Liver (tissue), 9 donors: ENCODE measurements around the gene SERPIND1. TPM values are rescaled to one million over a fixed set of nuclear protein-coding genes. Genes with fewer than 3 reads are reported as not detected.
"Not testable (repeated sequence)": the region's sequence is repeated elsewhere in the genome, so short reads cannot be mapped to it uniquely, and the experiment has no call there.

ENCODE experiments used
- DNase-seq: peaks from one replicate; pipeline ENCODE4 v3.0.0-alpha.2; 2017; ENCODE audit warnings: low spot score
- H3K27ac ChIP-seq, 2 donors: one replicate each; pipeline ENCODE4 v1.7.0; 2013; ENCODE audit warnings: inconsistent platforms in 2 of 2, low read length in 2 of 2, control low read depth in 1 of 2, low read depth in 1 of 2, mild to moderate bottlenecking in 1 of 2
- H3K27me3 ChIP-seq, 4 donors: one replicate each; pipeline versions ENCODE4 v1.6.1 to v1.7.0; 2013; ENCODE audit warnings: low read length in 3 of 4, inconsistent platforms in 1 of 4, mild to moderate bottlenecking in 1 of 4, moderate library complexity in 1 of 4; ENCODE audit not compliant: control insufficient read depth in 4 of 4, insufficient read depth in 4 of 4
- H3K36me3 ChIP-seq, 4 donors: one replicate each; pipeline versions ENCODE4 v1.6.1 to v1.7.0; 2013; ENCODE audit warnings: low read length in 3 of 4, mild to moderate bottlenecking in 3 of 4, low read depth in 1 of 4, moderate library complexity in 1 of 4; ENCODE audit not compliant: control insufficient read depth in 4 of 4, insufficient read depth in 3 of 4
- H3K4me1 ChIP-seq, 4 donors: one replicate each; pipeline versions ENCODE4 v1.6.1 to v1.7.0; 2013; ENCODE audit warnings: low read length in 3 of 4, mild to moderate bottlenecking in 3 of 4, moderate library complexity in 1 of 4; ENCODE audit not compliant: control insufficient read depth in 4 of 4, insufficient read depth in 4 of 4
- H3K4me3 ChIP-seq, 3 donors: one replicate each; pipeline versions ENCODE4 v1.6.1 to v1.7.0; 2013; ENCODE audit warnings: low read length in 3 of 3, control low read depth in 1 of 3, low read depth in 1 of 3, mild to moderate bottlenecking in 1 of 3
- H3K9ac ChIP-seq, 2 donors: one replicate each; pipeline ENCODE4 v1.7.0; 2013; ENCODE audit warnings: low read length in 2 of 2, mild to moderate bottlenecking in 2 of 2, moderate library complexity in 2 of 2, control low read depth in 1 of 2, low read depth in 1 of 2
- H3K9me3 ChIP-seq, 4 donors: one replicate each; pipeline versions ENCODE4 v1.6.1 to v1.7.0; 2013; ENCODE audit warnings: low read length in 3 of 4; ENCODE audit not compliant: control insufficient read depth in 4 of 4
- FOXA2 ChIP-seq: IDR thresholded peaks from 2 replicates; pipeline ENCODE4 v1.6.1; 2016; ENCODE audit warnings: antibody characterized with exemption
- GABPA ChIP-seq, 2 donors: IDR thresholded peaks in 1 of 2; conservative IDR thresholded peaks in 1 of 2; 2 replicates each; pipeline ENCODE4 v1.6.1; 2016; ENCODE audit warnings: antibody characterized with exemption in 2 of 2, mild to moderate bottlenecking in 1 of 2, moderate library complexity in 1 of 2
- HNF4A ChIP-seq, 2 donors: conservative IDR thresholded peaks; 2 replicates each; pipeline ENCODE4 v1.6.1; 2016; ENCODE audit warnings: antibody characterized with exemption in 2 of 2, mild to moderate bottlenecking in 2 of 2
- HNF4G ChIP-seq: IDR thresholded peaks from 2 replicates; pipeline ENCODE4 v1.6.1; 2016; ENCODE audit warnings: antibody characterized with exemption
- JUND ChIP-seq, 2 donors: IDR thresholded peaks; 2 replicates each; pipeline ENCODE4 v1.6.1; 2016; ENCODE audit warnings: antibody characterized with exemption in 2 of 2
- RAD21 ChIP-seq, 2 donors: IDR thresholded peaks; 2 replicates each; pipeline ENCODE4 v1.6.1; 2016; ENCODE audit warnings: antibody characterized with exemption in 2 of 2, mild to moderate bottlenecking in 2 of 2
- RXRA ChIP-seq, 2 donors: IDR thresholded peaks; 2 replicates each; pipeline ENCODE4 v1.6.1; 2017 to 2018; ENCODE audit warnings: antibody characterized with exemption in 2 of 2, mild to moderate bottlenecking in 1 of 2
- SP1 ChIP-seq: IDR thresholded peaks from 2 replicates; pipeline ENCODE4 v1.6.1; 2018; ENCODE audit warnings: antibody characterized with exemption, mild to moderate bottlenecking
- TAF1 ChIP-seq: conservative IDR thresholded peaks from 2 replicates; pipeline ENCODE4 v1.6.1; 2016; ENCODE audit warnings: antibody characterized with exemption, mild to moderate bottlenecking
- YY1 ChIP-seq: IDR thresholded peaks from 2 replicates; pipeline ENCODE4 v1.6.1; 2016; ENCODE audit warnings: antibody characterized with exemption, mild to moderate bottlenecking
- WGBS: extraction: QIAGEN DNeasy Blood & Tissue Kit; methylation state at CpG from one replicate; pipeline ENCODE4 v1.1.7; 2013; 5-methylcytosine and 5-hydroxymethylcytosine counted together
- polyA plus RNA-seq, 2 donors: library from polyadenylated mRNA; stranded (reverse) in 1 of 2; unstranded in 1 of 2; fragments of 200-250 nt in 1 of 2; fragments of >200 nt in 1 of 2; fragmentation: Nextera tagmentation in 1 of 2; extraction: Ambion mirVana in 1 of 2; gene quantifications; one replicate each; pipeline versions ENCODE4 v1.2.1 to v1.2.3, GENCODE V29; 2013 to 2015
- total RNA-seq, 2 donors: library from RNA; depleted of rRNA; stranded (reverse); fragments of >200 nt; gene quantifications; one replicate each; pipeline ENCODE4 v1.2.3, GENCODE V29; 2014
- TF ChIP-seq, protein P1 (sequence below): IDR thresholded peaks from 2 replicates; pipeline ENCODE4 v1.6.1; 2016; ENCODE audit warnings: antibody characterized with exemption, mild to moderate bottlenecking
- TF ChIP-seq, protein P2 (sequence below): IDR thresholded peaks from 2 replicates; pipeline ENCODE4 v1.6.1; 2016; ENCODE audit warnings: antibody characterized with exemption
- TF ChIP-seq, protein P3 (sequence below): fragments of 150-350 bp; IDR thresholded peaks from 2 replicates; pipeline ENCODE4 v1.5.1; 2017; ENCODE audit warnings: improper control_type of control experiment, low read depth, low read length; ENCODE audit not compliant: missing input control
- donor health status: healthy.
- donor health status: healthy.
- donor health status: healthy.
- donor health status: healthy.
- donor health status: healthy.

Gene SERPIND1
- total and polyA plus RNA-seq, 4 donors = 117 to 176 (median 170) TPM

DNA sequence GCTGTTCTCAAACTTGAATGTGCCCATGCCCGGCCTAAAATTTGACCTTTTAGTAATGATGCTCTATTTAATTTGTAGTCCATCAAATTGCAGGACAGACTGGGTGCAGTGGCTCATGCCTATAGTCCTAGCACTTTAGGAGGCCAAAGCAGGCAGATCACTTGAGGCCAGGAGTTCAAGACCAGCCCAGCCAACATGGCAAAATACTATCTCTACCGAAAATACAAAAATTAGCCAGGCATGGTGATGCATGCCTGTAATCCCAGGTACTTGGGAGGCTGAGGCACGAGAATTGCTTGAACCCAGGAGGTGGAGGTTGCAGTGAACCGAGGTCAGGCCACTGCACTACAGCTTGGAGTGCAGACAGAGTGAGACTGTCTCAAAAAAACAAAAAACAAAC is 51.3 kb downstream of the SERPIND1 start:
- WGBS = 96% methylated on average over 4 of the region's 4 CpGs
- H3K9ac ChIP-seq, H3K27ac ChIP-seq, H3K27me3 ChIP-seq, H3K4me1 ChIP-seq, H3K9me3 ChIP-seq, H3K4me3 ChIP-seq, DNase-seq: not testable (repeated sequence)
- H3K36me3 ChIP-seq = peaks cover 6 to 23% (median 12%) of the 10 kb centered on the region in 4 donors

- Histone ChIP-seq H3K9me3 (no peaks in the 10 kb centered on the region), H3K27ac (no peak overlapping the region), H3K36me3 (peaks cover 5 to 27% (median 12%) of the 10 kb centered on the region in 4 donors), H3K4me1 (peaks cover 0 to 8% (median 1%) of the 10 kb centered on the region in 4 donors), H3K27me3 (no peaks in the 10 kb centered on the region), H3K4me3 (no peak overlapping the region), H3K9ac (no peak overlapping the region)
- 94% methylated on average over 6 of the region's 6 CpGs for WGBS
- no peak for DNase-seq
- no peak for TF ChIP-seq SP1
- TF ChIP-seq, protein P1, sequence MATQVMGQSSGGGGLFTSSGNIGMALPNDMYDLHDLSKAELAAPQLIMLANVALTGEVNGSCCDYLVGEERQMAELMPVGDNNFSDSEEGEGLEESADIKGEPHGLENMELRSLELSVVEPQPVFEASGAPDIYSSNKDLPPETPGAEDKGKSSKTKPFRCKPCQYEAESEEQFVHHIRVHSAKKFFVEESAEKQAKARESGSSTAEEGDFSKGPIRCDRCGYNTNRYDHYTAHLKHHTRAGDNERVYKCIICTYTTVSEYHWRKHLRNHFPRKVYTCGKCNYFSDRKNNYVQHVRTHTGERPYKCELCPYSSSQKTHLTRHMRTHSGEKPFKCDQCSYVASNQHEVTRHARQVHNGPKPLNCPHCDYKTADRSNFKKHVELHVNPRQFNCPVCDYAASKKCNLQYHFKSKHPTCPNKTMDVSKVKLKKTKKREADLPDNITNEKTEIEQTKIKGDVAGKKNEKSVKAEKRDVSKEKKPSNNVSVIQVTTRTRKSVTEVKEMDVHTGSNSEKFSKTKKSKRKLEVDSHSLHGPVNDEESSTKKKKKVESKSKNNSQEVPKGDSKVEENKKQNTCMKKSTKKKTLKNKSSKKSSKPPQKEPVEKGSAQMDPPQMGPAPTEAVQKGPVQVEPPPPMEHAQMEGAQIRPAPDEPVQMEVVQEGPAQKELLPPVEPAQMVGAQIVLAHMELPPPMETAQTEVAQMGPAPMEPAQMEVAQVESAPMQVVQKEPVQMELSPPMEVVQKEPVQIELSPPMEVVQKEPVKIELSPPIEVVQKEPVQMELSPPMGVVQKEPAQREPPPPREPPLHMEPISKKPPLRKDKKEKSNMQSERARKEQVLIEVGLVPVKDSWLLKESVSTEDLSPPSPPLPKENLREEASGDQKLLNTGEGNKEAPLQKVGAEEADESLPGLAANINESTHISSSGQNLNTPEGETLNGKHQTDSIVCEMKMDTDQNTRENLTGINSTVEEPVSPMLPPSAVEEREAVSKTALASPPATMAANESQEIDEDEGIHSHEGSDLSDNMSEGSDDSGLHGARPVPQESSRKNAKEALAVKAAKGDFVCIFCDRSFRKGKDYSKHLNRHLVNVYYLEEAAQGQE = no peak
- TF ChIP-seq RXRA (IDR thresholded peaks at IDR 0.05) = no peak
- TF ChIP-seq, protein P2, sequence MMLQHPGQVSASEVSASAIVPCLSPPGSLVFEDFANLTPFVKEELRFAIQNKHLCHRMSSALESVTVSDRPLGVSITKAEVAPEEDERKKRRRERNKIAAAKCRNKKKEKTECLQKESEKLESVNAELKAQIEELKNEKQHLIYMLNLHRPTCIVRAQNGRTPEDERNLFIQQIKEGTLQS = no peak
- TF ChIP-seq FOXA2 = no peak
- TF ChIP-seq YY1 = no peak
- TF ChIP-seq GABPA (IDR thresholded peaks at IDR 0.05 in 1 of 2, conservative IDR thresholded peaks at IDR 0.05 in 1 of 2) = no peak
- TF ChIP-seq TAF1 = no peak
- TF ChIP-seq, protein P3, sequence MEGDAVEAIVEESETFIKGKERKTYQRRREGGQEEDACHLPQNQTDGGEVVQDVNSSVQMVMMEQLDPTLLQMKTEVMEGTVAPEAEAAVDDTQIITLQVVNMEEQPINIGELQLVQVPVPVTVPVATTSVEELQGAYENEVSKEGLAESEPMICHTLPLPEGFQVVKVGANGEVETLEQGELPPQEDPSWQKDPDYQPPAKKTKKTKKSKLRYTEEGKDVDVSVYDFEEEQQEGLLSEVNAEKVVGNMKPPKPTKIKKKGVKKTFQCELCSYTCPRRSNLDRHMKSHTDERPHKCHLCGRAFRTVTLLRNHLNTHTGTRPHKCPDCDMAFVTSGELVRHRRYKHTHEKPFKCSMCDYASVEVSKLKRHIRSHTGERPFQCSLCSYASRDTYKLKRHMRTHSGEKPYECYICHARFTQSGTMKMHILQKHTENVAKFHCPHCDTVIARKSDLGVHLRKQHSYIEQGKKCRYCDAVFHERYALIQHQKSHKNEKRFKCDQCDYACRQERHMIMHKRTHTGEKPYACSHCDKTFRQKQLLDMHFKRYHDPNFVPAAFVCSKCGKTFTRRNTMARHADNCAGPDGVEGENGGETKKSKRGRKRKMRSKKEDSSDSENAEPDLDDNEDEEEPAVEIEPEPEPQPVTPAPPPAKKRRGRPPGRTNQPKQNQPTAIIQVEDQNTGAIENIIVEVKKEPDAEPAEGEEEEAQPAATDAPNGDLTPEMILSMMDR = no peak
- TF ChIP-seq RAD21 (IDR thresholded peaks at IDR 0.05) = no peak
- TF ChIP-seq HNF4G = no peak
- TF ChIP-seq JUND (IDR thresholded peaks at IDR 0.05) = no peak
Observed at GRCh38 chr22:20825624-20826023, 51.7 kb downstream of the SERPIND1 start.

DNA sequence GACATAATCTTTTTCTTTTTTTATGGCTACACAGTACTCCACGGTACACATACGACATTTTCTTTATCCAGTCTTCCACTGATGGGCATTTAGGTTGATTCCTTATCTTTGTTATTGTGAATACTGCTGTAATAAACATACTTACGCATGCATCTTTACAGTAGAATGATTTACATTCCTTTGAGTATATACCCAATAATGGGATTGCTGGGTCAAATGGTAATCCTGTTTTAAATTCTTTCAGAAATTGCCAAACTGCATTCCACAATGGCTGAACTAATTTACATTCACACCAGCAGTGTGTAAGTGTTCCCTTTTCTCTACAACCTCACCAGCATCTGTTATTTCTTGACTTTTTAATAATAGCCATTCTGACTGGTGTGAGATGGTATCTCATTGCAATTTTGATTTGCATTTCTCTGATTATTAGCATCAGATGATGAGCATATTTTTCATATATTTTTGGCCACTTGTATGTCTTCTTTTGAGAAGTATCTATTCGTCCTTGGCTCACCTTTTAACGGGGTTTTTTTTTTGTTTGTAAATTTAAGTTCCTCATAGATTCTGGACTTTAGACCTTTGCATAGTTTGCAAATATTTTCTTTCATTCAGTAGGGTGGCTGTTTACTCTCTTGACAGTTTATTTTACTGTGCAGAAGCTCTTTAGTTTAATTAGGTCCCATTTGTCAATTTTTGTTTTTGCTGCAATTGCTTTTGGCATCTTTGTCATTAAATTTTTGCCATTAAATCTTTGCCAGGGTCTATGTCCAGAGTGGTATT is 52.6 kb downstream of the SERPIND1 start:
- WGBS = 74% methylated on average over 5 of the region's 5 CpGs
- H3K4me3 ChIP-seq, H3K4me1 ChIP-seq, DNase-seq, H3K9me3 ChIP-seq, H3K9ac ChIP-seq, H3K27ac ChIP-seq, H3K27me3 ChIP-seq: not testable (repeated sequence)
- H3K36me3 ChIP-seq = peaks cover 2 to 31% (median 15%) of the 10 kb centered on the region in 4 donors
- peak in 1 of 2 donors; percentile 49 for TF ChIP-seq HNF4A (conservative IDR thresholded peaks at IDR 0.05)
